ENCODE measurements around the gene PTDSS2.

- TF ChIP-seq CTCF (IDR thresholded peaks at IDR 0.05; ENCODE audit: low read depth, low read length, poor library complexity, severe bottlenecking) (no peak), EZH2phosphoT487 (IDR thresholded peaks at IDR 0.05; ENCODE audit: borderline replicate concordance, low read length) (no peak)
These were observed 22.2 kb downstream of the PTDSS2 start for GRCh38 chr11:472272-472671.

Data from DOHH2 (cell line).